Neuronal stem cell (in vitro differentiated cells): ENCODE data around the gene GRIN3B.
A peak's percentile ranks its signal among the peaks of the same experiment; 100 is the strongest.

Source experiments
- DNase-seq: peaks from one replicate; pipeline ENCODE4 v3.0.0-alpha.2; 2013; ENCODE audit warnings: low spot score
- H2AFZ ChIP-seq: one replicate; pipeline ENCODE4 v1.6.1; 2013; ENCODE audit warnings: mild to moderate bottlenecking, low read length, inconsistent platforms
- H2AK5ac ChIP-seq: 2 replicates; pipeline ENCODE4 v1.6.1; 2013; ENCODE audit warnings: low read depth, mild to moderate bottlenecking, inconsistent platforms, low read length, moderate library complexity, mixed read lengths
- H2BK120ac ChIP-seq: 2 replicates; pipeline ENCODE4 v1.6.1; 2013; ENCODE audit warnings: low read depth, mild to moderate bottlenecking, inconsistent platforms, low read length, moderate library complexity, mixed read lengths
- H2BK12ac ChIP-seq: one replicate; pipeline ENCODE4 v1.6.1; 2013; ENCODE audit warnings: low read length, inconsistent platforms
- H2BK15ac ChIP-seq: 2 replicates; pipeline ENCODE4 v1.6.1; 2013; ENCODE audit warnings: mild to moderate bottlenecking, low read length, inconsistent platforms, mixed read lengths
- H2BK5ac ChIP-seq: one replicate; pipeline ENCODE4 v1.6.1; 2013; ENCODE audit warnings: inconsistent platforms, mild to moderate bottlenecking, low read length, moderate library complexity
- H3K14ac ChIP-seq: one replicate; pipeline ENCODE4 v1.6.1; 2013; ENCODE audit warnings: low read length, inconsistent platforms
- H3K18ac ChIP-seq: 2 replicates; pipeline ENCODE4 v1.6.1; 2013; ENCODE audit warnings: low read length, inconsistent platforms
- H3K23ac ChIP-seq: 2 replicates; pipeline ENCODE4 v1.6.1; 2013; ENCODE audit warnings: low read depth, mild to moderate bottlenecking, mixed read lengths, low read length, inconsistent platforms; ENCODE audit not compliant: poor library complexity
- H3K27ac ChIP-seq: replicated peaks from 3 replicates; pipeline ENCODE4 v1.5.1; 2013; ENCODE audit warnings: low read length, inconsistent platforms
- H3K27me3 ChIP-seq, 3 experiments: 2 replicates each; pipeline ENCODE4 v1.6.1; 2013; ENCODE audit warnings: low read length in 3 of 3, mild to moderate bottlenecking in 2 of 3, inconsistent platforms in 1 of 3, low read depth in 1 of 3, mixed read lengths in 1 of 3, moderate library complexity in 1 of 3; ENCODE audit not compliant: control insufficient read depth in 3 of 3, insufficient read depth in 3 of 3
- H3K36me3 ChIP-seq, 2 donors: replicated peaks in 1 of 2; 2 replicates each; pipeline ENCODE4 v1.6.1; 2013; ENCODE audit warnings: low read length in 2 of 2; ENCODE audit not compliant: control insufficient read depth in 2 of 2, insufficient read depth in 2 of 2
- H3K4ac ChIP-seq: 2 replicates; pipeline ENCODE4 v1.6.1; 2013; ENCODE audit warnings: inconsistent platforms, mild to moderate bottlenecking, low read length, moderate library complexity
- H3K4me1 ChIP-seq, 2 donors: 1 replicate in 1 of 2; 2 replicates in 1 of 2; pipeline ENCODE4 v1.6.1; 2013; ENCODE audit warnings: low read length in 2 of 2, low read depth in 1 of 2; ENCODE audit not compliant: control insufficient read depth in 2 of 2, insufficient read depth in 1 of 2
- H3K4me2 ChIP-seq: one replicate; pipeline ENCODE4 v1.6.1; 2013; ENCODE audit warnings: mild to moderate bottlenecking, low read length, inconsistent platforms; ENCODE audit not compliant: insufficient read depth, poor library complexity, severe bottlenecking
- H3K4me3 ChIP-seq, 2 donors: 2 replicates each; pipeline ENCODE4 v1.5.1; 2013; ENCODE audit warnings: low read length in 2 of 2, mild to moderate bottlenecking in 2 of 2, inconsistent platforms in 1 of 2, moderate library complexity in 1 of 2
- H3K79me1 ChIP-seq: one replicate; pipeline ENCODE4 v1.6.1; 2013; ENCODE audit warnings: low read depth, mild to moderate bottlenecking, inconsistent platforms, low read length, moderate library complexity
- H3K9ac ChIP-seq: one replicate; pipeline ENCODE4 v1.6.1; 2013; ENCODE audit warnings: mild to moderate bottlenecking, low read depth, low read length, inconsistent platforms; ENCODE audit not compliant: poor library complexity
- H3K9me3 ChIP-seq, 2 donors: replicated peaks in 1 of 2; 2 replicates each; pipeline versions ENCODE3 to v1.6.1; 2013; ENCODE audit warnings: low read length in 2 of 2, mild to moderate bottlenecking in 2 of 2, inconsistent platforms in 1 of 2, low read depth in 1 of 2, mixed read lengths in 1 of 2, moderate library complexity in 1 of 2; ENCODE audit not compliant: control insufficient read depth in 2 of 2, insufficient read depth in 1 of 2
- H4K8ac ChIP-seq: one replicate; pipeline ENCODE4 v1.6.1; 2013; ENCODE audit warnings: low read depth, mild to moderate bottlenecking, inconsistent platforms, low read length, moderate library complexity
- H4K91ac ChIP-seq: one replicate; pipeline ENCODE4 v1.6.1; 2013; ENCODE audit warnings: low read length, low read depth, mild to moderate bottlenecking, inconsistent platforms; ENCODE audit not compliant: poor library complexity
- WGBS, 2 donors: extraction: QIAGEN DNeasy Blood & Tissue Kit; methylation state at CpG; one replicate each; pipeline ENCODE4 v1.1.7; 2013; ENCODE audit warnings: missing lambda C conversion rate in 2 of 2, mixed read lengths in 1 of 2; ENCODE audit not compliant: insufficient read length in 2 of 2, insufficient replicate concordance in 1 of 2; ENCODE audit errors: extremely low coverage in 2 of 2; 5-methylcytosine and 5-hydroxymethylcytosine counted together

GRIN3B gene

DNA sequence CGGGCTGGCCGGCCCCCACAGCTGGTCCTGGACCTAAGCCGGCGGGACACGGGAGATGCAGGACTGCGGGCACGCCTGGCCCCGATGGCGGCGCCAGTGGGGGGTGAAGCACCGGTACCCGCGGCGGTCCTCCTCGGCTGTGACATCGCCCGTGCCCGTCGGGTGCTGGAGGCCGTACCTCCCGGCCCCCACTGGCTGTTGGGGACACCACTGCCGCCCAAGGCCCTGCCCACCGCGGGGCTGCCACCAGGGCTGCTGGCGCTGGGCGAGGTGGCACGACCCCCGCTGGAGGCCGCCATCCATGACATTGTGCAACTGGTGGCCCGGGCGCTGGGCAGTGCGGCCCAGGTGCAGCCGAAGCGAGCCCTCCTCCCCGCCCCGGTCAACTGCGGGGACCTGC lies 3.1 kb downstream of the GRIN3B start:
- H3K4me3 ChIP-seq: no peak overlapping the region

DNA sequence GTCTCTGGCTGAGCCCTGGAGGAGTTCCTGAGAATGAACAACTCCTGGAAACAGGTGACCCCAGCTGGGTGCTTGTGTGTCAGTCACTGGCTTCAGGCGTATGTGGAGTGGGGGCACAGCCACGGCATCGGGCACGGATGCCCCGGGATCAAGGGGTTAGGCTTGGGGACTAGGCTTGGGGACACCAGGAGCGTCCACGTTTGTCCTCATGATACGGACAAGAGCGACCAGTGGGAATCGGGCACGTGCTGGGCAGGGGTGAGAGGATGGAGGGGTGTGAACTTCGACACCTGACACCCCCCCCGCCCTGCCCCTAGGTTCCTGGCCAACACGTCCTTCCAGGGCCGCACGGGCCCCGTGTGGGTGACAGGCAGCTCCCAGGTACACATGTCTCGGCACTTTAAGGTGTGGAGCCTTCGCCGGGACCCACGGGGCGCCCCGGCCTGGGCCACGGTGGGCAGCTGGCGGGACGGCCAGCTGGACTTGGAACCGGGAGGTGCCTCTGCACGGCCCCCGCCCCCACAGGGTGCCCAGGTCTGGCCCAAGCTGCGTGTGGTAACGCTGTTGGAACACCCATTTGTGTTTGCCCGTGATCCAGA lies 4.1 kb downstream of the GRIN3B start:
- peaks cover 5 to 8% of the 10 kb centered on the region in 2 donors for H3K4me1 ChIP-seq
- no CpG with 5 or more reads among the region's 32 CpGs for WGBS, 2 donors

More for the DNA sequence above, 3.1 kb downstream of the GRIN3B start:
- H3K4me1 ChIP-seq: peaks cover 5 to 8% of the 10 kb centered on the region in 2 donors
- H2AK5ac ChIP-seq: peak overlapping the region; percentile 70
- no peak overlapping the region for H3K18ac ChIP-seq
- no peak overlapping the region for H4K8ac ChIP-seq
- no peaks in the 10 kb centered on the region for H3K79me1 ChIP-seq
- H3K27me3 ChIP-seq: peaks cover 0 to 25% (median 15%) of the 10 kb centered on the region in 3 experiments
- no peak overlapping the region for H2BK5ac ChIP-seq
- no peak overlapping the region for H4K91ac ChIP-seq
- no peak overlapping the region for H3K9ac ChIP-seq
- H3K23ac ChIP-seq: peak overlapping the region; percentile 31
- H3K27ac ChIP-seq: no peak overlapping the region
- H2BK120ac ChIP-seq: no peak overlapping the region
- no peak overlapping the region for H2BK12ac ChIP-seq
- H3K4me2 ChIP-seq: no peak overlapping the region
- no CpG with 5 or more reads among the region's 37 CpGs for WGBS, 2 donors
- H2AFZ ChIP-seq: no peak overlapping the region
- H3K9me3 ChIP-seq: peaks cover 0 to 4% of the 10 kb centered on the region in 2 donors
- H2BK15ac ChIP-seq: no peak overlapping the region
- H3K14ac ChIP-seq: no peak overlapping the region
- H3K4ac ChIP-seq: peak overlapping the region; percentile 66
- DNase-seq: no peak
- H3K36me3 ChIP-seq: peaks cover 0 to under 1% of the 10 kb centered on the region in 2 donors

DNA sequence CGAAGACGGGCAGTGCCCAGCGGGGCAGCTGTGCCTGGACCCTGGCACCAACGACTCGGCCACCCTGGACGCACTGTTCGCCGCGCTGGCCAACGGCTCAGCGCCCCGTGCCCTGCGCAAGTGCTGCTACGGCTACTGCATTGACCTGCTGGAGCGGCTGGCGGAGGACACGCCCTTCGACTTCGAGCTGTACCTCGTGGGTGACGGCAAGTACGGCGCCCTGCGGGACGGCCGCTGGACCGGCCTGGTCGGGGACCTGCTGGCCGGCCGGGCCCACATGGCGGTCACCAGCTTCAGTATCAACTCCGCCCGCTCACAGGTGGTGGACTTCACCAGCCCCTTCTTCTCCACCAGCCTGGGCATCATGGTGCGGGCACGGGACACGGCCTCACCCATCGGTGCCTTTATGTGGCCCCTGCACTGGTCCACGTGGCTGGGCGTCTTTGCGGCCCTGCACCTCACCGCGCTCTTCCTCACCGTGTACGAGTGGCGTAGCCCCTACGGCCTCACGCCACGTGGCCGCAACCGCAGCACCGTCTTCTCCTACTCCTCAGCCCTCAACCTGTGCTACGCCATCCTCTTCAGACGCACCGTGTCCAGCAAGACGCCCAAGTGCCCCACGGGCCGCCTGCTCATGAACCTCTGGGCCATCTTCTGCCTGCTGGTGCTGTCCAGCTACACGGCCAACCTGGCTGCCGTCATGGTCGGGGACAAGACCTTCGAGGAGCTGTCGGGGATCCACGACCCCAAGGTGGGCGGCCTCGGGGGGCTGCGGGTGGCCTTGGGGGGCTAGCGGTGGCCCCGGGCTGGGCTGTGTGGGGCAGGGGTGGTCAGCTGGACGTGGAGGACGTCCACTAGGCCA lies 4.8 kb downstream of the GRIN3B start:
- WGBS, 2 donors: no CpG with 5 or more reads among the region's 70 CpGs
- Histone ChIP-seq H3K27ac (no peak overlapping the region), H3K18ac (peak overlapping the region; percentile 64), H3K9ac (peak overlapping the region; percentile 44), H3K23ac (peak overlapping the region; percentile 91), H3K79me1 (no peaks in the 10 kb centered on the region), H4K91ac (peak overlapping the region; percentile 72), H3K4ac (no peak overlapping the region), H4K8ac (no peak overlapping the region), H2AFZ (no peak overlapping the region), H2BK120ac (no peak overlapping the region), H3K4me3 (peak overlapping the region in 1 of 2 donors; percentile 58), H3K9me3 (peaks cover 0 to 4% of the 10 kb centered on the region in 2 donors), H2AK5ac (peak overlapping the region; percentile 56), H2BK5ac (peak overlapping the region; percentile 82), H3K4me2 (no peak overlapping the region), H2BK12ac (peak overlapping the region; percentile 84), H3K4me1 (peaks cover 5 to 8% of the 10 kb centered on the region in 2 donors), H3K27me3 (peaks cover 0 to 12% (median 8%) of the 10 kb centered on the region in 3 experiments), H2BK15ac (no peak overlapping the region), H3K14ac (peak overlapping the region; percentile 71), H3K36me3 (peaks cover 5 to 7% of the 10 kb centered on the region in 2 donors)
- no peak for DNase-seq

More for the DNA sequence above, 4.1 kb downstream of the GRIN3B start:
- peak overlapping the region; percentile 48 for H3K18ac ChIP-seq
- H3K4me3 ChIP-seq: peak overlapping the region in 1 of 2 donors; percentile 28
- no peak overlapping the region for H3K4me2 ChIP-seq
- H4K8ac ChIP-seq: no peak overlapping the region
- no peak overlapping the region for H2BK120ac ChIP-seq
- H3K9me3 ChIP-seq: peaks cover 0 to 4% of the 10 kb centered on the region in 2 donors
- peak overlapping the region; percentile 91 for H3K23ac ChIP-seq
- peak overlapping the region; percentile 84 for H2BK12ac ChIP-seq
- H3K79me1 ChIP-seq: no peaks in the 10 kb centered on the region
- DNase-seq: no peak
- H2BK5ac ChIP-seq: peak overlapping the region; percentile 82
- H3K27ac ChIP-seq: no peak overlapping the region
- H3K27me3 ChIP-seq: peaks cover 0 to 15% (median 10%) of the 10 kb centered on the region in 3 experiments
- H3K9ac ChIP-seq: no peak overlapping the region
- no peak overlapping the region for H2AFZ ChIP-seq
- peak overlapping the region; percentile 71 for H3K14ac ChIP-seq
- H3K4ac ChIP-seq: no peak overlapping the region
- H2BK15ac ChIP-seq: no peak overlapping the region
- peak overlapping the region; percentile 56 for H2AK5ac ChIP-seq
- H3K36me3 ChIP-seq: peaks cover 0 to 3% of the 10 kb centered on the region in 2 donors
- no peak overlapping the region for H4K91ac ChIP-seq
